Pulmonary artery endothelial cell (primary cell): ENCODE results near the gene ENKUR. TPM values are rescaled to one million over a fixed set of nuclear protein-coding genes. Genes with fewer than 3 reads are reported as not detected.
"Not testable (repeated sequence)": the region's sequence is repeated elsewhere in the genome, so short reads cannot be mapped to it uniquely, and the experiment has no call there.

Source experiments
- DNase-seq: peaks from one replicate; pipeline ENCODE4 v3.0.0-alpha.2; 2011; ENCODE audit warnings: low read depth, low spot score
- total RNA-seq: library from RNA; depleted of rRNA; stranded (reverse); fragments of >200 nt; gene quantifications from 2 replicates; pipeline ENCODE4 v1.2.3, GENCODE V29; 2014

Gene ENKUR
- total RNA-seq, 1 donor from 2014 or later: 0.13 TPM

DNA sequence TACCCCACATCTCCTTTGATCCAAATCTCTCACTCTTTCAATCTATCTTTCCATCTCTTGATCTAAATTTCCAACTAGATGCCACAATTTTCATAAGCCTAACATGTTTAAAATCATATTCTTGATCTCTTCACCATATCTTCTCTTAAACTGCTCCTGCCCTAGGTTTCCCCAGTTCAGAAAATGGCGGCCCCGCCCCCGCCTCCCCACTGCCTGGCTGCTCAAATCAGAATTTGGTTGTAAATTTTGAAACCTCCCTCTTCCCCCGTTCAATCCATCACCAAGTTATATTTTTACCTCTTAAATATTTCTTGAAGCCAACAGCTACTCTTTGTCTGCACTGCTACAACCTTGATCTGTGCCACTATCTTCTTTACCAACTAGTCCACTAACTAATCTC is 36.3 kb downstream of the ENKUR start:
- no peak for DNase-seq

DNA sequence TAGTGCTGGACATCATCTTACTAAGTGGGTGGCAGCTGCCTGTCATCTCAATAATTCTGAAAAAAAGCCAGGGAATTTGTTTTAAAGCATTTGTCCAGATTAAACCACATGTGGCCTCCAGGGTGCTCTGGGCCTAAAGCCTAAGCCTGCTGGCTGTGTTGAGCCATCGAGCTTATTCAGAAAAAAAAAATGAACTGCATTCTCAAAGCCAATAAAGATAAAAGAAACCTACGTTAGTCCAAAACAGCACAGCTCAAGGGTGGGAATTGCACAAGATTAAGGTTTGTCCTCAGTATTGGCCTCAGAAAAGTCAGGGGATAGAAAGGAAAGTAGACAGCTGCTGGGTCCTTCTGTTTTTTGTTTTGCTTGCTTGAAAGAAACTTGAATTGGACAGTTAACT is 41.0 kb downstream of the ENKUR start:
- no peak for DNase-seq

DNA sequence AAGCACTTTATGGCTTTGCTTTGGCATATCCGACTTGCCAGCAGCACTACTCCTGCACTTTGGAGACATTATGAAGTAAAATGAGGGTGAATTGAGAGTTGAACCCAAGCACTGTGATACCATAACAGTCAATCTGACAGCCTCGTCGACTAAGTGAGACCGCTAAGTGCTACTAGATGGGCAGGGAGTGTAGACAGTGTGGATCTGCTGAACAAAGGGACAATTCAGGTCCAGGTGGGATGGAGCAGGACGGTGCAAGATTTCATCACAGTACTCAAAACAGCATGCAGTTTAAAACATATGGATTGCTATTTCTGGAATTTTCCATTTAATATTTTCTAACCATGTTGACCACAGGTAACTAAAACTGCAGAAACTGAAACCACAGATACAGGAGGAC is 42.8 kb downstream of the ENKUR start:
- no peak for DNase-seq

DNA sequence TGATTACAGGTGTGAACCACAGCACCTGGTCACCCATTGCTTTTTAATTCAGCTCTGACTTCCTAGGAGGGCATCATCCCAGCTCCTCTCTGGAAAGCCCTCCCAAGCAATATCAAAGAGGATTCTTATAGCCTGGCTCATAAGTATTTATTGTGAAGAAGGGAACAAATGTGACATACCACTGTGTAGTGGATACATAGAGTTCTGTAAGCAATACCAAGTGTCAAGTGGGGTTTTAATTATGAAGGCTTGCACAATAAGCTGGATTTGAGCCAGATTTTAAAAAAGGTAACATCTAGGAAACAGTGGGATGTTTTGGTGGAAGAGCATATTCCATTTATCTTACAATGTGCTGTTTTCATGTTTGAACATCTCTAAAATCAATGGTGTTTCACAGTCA is 44.6 kb downstream of the ENKUR start:
- DNase-seq: no peak

DNA sequence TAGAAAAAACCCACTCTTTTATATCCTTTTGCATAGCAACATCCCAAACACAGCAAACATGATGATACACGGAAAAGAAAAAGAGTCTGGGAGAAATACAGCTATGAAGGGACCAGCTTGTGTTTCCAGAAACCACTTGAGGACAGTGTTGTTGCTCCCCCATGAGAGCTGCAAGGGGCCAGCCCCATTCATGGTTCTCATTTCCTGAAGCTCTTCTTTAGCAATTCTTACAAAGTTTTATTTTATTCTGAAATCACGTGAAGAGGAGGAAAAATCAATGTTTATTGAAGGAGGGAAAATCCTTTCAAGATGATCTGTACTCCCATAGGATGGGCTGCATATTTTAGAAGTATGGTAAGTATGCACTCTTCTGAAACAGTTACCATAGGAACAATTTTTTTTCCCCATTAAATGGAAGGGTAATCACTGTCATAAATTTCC is 46.1 kb downstream of the ENKUR start:
- no peak for DNase-seq

DNA sequence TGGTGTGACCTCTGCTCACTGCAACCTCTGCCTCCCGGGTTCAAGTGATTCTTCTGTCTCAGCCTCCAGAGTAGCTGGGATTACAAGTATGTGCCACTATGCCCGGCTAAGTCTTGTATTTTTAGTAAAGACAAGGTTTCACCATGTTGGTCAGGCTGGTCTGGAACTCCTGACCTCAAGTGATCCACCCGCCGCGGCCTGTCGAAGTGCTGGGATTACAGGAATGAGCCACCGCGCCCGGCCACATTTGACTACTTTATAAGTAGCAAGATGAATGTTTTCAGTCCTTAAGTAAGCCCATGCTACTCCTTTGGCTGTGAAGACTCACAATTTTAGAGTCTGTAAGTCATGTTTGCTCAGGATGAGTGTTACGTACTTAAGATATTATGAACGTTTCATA is 47.0 kb downstream of the ENKUR start:
- DNase-seq: not testable (repeated sequence)

DNA sequence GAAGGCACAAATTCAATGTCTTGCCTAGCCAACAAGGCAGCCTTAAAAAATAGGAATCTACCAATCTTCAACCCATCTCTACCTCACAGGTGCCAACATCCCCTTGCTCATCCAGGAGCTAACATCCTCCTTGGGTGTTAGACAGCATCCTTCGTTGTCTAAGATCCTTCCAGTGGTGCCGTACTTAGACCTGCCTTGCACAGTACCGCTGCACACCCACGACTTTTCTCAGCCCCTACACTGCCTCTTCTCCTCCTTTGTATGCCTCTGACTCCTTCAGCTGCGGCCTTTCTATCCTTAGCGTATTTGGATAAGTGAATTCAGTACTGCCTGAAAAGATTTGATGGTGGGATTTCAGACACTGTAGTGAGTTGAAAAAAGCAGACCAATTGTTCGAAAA is 47.6 kb downstream of the ENKUR start:
- DNase-seq: no peak

DNA sequence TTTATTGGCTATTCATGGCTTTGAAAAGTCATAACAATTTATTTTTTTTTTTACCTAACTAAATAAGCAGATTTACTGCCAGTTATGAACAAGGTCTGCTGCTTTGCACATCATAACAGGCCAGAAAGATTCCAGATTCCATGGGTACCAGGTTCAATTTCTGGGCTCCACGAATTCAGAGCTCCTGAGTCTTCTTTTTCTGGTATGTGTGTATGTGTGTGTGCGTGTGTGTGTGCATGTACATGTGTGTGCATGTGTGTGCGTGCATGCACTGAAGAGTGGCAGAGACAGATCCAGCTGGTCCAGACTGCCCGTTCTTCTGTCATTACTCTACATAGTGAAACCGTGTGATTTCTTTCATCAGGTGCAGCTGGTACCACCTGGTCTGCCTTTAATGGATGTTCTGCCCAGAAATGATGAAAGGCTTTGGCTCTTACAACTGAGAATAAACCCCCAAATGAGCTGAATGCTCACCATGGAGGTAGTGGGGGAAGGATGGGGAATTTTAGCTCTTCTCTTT is 48.9 kb downstream of the ENKUR start:
- no peak for DNase-seq

DNA sequence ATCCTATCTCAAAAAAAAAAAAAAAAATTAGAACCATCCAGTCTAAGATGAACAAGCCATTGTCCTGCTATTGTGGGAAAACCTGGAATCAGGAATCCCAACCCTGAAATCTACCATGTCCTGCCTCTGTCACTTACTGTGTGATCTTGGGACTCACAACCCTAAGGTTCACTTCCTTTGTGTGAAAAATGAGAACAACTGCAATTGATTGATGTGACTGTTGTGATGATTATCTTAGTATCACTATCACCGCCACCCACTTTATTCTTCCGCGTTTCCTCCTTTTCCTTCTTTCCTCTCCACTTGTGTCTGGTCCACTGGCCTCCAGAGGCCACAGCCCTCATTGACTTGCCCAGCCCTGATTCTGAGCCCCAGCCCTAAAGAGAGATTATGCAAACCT is 50.9 kb downstream of the ENKUR start:
- no peak for DNase-seq

DNA sequence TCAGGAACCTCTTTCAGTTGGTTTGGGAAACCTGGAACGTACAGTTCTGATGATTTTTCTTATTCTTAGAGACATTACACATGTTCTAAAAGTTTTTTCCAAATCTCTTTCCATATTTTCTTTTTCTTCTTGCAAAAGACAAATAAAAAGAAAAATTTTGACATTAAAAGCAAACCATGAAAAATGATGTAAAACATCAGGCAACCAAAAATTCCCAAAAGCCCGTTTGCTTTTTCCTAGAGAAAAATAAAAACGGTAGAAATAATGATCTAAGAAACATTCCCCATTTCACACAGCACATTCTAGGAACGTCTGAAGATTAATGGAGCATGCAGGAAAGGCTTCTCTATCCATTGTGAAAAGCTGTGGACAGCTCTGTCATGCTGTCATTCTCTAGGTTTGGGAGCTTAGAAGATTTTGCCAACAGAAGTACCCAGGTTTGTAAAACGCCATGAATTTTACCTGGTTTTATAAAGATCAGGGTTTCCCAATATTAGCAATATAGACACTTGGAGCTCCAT is 52.4 kb downstream of the ENKUR start:
- no peak for DNase-seq

DNA sequence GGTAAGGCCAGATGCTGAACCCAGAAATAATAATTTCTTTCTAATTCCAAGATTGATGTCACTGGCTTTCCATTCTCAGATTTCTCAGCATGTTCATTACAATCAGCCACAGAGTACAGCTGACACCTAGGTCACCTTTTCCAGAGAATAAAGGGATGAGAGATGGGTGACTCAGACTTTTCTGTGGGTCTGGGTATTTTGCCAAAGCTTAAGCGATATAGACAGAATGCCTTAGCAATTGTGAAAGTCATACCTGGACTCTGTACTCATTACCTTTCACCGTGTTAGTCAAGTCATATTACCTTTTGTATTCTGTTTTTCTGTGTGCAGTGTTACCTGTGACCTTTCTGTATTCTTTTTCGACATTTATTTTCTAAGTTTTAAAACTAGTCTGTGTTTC is 53.0 kb downstream of the ENKUR start:
- no peak for DNase-seq

DNA sequence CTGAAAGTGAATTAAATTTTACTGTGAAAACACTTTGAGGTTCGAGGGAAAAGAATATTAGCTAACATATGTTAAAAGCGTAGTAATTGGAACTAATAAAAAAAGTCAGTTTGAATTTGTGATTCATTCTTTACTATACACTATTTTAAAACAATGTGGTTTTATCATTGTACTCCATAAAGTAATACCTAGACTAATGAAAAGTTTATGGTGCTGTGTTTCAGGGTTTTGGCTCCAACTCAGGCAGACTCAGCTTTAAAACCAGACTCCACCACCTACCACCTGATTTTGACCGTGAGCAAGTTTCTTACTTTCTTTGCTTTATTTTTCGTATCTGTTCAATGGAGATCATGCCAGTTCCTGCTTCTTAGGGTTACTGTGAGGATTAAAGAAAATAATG is 54.4 kb downstream of the ENKUR start:
- no peak for DNase-seq

DNA sequence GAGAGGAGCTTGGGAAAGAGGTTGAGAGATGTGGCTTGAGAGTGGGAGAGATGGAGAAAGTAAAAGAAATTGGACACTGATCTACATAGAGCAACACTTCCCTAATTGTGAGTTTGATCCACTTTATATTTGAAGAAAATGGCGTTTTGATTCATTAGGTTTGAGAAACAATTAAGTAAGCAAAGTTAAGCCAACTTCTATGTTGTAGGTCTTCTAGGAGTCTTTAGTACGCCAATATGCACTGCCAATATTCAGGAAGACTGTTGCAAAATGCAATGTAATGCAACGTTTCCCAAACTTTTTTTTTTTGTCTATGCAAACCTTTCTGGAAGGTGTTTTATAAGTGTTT is 56.6 kb downstream of the ENKUR start:
- no peak for DNase-seq

DNA sequence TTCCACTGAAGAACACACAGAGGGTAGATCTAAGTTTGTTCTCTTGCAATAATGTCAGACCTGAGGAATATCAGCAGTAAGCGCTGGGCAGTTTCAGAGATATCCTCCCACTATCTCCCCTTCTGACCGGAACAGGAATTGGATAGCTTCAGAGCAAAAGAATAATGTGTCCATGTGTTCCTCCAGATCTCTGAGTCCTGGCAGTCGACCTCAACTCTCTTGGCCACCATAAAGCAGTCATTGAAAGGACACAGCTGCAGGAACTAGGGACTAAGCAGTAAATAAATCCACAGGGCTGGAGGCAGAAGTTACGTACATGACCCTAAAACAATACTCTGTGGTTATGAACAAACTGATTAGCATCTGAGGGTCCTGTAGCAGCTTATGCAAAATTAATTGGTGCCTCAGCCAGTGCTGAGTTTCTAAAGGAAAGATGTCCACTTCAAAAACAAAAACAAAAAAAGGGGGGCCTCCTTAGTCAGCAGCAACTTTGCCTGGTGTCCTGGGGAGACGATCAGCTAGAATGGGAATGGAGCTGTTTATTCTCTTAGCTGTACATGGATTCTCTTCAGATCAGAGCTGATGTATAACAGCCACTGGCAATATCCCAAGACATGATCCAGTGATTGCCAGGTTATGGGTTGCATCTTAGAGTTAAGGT is 57.1 kb downstream of the ENKUR start:
- DNase-seq: peak; percentile 20

DNA sequence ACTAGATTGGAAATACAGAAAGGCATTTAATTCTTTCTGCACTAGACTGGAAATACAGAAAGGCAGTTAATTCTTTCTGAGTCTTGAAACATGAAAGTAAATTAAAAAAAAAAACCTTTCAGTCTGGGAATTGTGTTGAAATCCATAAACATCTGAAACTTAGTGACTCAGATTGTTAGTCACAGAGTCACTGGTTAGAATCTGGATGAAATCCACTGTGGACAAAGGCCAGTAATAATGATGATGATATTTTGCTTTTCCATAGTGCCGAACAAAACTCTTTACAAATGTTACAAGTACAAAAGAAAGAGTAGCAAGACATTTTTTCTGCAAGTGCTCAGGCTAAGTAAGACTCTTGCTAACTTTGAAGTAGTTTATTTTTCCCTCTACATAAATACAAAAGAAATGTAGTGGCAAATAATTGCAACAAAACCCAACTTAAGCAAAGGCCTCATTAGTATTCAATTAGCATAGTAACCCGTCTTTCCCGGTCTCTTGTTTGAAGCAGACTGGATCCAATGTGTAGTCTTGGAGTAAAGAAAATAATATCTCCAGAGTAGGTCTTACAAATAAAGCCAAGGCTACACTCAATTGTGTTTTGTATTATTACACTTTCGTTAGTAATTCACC is 57.8 kb downstream of the ENKUR start:
- DNase-seq: peak; percentile 39

DNA sequence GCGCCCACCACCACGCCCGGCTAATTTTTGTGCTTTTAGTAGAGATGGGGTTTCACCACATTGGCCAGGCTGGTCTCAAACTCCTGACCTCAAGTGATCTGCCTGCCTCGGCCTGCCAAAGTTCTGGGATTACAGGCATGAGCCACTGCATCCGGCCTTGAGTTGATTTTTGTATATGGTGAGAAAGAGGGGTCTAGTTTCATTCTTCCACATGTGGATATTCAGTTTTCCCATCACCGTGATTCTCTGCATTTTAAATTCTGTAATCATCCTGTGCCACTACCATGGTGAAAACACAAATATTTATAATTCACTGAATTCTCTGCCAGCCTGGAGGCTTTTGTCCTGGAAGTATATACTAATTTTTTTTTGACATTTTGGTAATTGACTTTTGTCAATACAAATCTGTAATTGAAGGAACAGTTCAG is 58.3 kb downstream of the ENKUR start:
- not testable (repeated sequence) for DNase-seq

DNA sequence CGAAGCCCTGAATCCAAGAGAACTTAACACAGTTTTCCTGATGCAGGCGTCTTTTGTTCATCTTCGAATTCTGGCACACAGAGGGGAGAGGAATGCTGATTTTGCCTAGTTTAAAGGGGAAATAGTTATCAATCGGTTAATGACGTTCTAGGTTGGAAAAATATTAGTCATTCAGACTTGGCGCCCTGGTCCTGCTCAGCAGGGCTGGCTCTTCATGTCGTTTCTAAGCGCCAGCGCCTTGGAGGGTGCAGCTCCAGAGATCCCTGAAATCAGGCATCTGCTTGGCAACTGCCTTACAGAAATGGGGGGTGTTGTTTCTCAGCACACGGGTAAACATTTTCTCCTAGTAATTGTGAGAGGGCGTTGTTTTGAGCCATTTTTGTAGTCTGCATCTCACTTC is 62.3 kb downstream of the ENKUR start:
- DNase-seq: no peak

DNA sequence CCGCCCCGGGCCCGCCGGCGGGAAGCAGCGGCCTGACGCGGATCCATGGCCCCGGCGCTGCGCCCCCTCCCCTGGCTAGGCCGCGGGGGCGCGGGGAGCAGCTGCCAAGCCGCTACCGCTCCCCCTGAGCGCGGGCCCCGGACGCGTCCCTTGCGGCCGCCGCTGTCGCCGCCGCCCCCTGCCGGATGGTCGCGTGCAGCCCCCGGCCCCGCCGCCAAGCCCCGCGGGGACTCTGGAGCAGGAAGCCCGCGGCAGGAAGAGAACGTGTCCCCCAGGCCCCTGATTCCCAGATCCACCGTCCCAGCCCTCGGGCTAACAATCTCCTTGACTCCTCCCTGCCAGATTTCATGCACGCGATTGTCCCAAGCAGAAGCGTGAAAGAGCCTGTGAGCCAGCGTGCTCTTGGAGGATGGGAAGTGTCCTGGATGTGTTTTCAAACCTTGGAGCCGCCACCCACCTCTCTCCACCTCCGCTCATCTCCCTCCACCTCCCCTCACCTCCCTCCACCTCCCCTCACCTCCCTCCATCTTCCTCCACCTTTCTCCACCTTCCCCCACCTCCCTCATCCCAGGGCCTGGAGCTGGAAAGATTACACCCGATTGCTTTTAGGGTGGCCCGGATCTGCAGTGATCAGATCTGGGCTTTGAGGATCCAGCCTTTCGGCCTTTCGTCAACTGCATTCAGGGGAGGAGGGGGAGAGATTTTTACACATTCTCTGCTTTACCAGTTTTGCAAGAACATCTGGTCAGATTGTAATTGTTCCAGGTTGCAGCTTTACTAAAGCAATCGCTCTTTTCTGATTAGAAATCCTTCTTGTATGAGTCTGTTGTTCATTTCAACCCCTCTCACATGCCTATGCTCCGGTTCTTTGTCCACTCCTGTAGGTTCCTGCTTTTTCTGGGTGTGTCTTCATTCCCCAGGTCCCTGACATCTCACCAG is 63.0 kb downstream of the ENKUR start:
- no peak for DNase-seq

DNA sequence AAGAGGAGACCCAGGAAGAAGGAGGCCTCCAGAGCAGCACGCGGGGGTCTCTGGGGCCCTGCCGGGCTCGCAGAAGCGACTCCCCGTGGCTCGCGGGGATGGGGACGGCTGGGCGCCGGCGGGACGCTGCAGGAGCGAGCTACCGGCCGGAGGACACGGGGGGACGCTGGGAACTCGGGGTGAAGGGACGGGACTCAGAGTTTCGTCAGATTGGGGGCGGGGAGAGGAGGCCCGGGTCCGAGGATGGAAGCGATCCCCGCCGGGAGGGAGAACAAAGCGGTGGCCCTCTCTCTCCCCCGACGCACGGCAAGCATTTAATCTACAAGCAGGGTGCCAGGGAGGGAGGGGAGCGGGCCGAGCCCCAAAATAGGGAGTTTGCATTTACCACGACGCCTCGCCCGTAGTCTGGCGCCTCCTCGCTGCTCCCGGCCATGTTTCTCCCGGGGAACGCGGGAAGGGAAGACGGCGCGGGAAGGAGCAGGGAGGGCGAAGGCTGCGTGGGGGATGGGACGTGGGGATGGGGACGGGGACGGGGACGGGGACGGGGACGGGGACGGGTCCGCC is 63.7 kb downstream of the ENKUR start, which contains the start of gene PRTFDC1:
Gene PRTFDC1, minus strand, starts transcription at position 464 of the 564 bp plus-strand sequence. Its CDS starts 31 bp downstream, at position 433.
- DNase-seq: no peak

DNA sequence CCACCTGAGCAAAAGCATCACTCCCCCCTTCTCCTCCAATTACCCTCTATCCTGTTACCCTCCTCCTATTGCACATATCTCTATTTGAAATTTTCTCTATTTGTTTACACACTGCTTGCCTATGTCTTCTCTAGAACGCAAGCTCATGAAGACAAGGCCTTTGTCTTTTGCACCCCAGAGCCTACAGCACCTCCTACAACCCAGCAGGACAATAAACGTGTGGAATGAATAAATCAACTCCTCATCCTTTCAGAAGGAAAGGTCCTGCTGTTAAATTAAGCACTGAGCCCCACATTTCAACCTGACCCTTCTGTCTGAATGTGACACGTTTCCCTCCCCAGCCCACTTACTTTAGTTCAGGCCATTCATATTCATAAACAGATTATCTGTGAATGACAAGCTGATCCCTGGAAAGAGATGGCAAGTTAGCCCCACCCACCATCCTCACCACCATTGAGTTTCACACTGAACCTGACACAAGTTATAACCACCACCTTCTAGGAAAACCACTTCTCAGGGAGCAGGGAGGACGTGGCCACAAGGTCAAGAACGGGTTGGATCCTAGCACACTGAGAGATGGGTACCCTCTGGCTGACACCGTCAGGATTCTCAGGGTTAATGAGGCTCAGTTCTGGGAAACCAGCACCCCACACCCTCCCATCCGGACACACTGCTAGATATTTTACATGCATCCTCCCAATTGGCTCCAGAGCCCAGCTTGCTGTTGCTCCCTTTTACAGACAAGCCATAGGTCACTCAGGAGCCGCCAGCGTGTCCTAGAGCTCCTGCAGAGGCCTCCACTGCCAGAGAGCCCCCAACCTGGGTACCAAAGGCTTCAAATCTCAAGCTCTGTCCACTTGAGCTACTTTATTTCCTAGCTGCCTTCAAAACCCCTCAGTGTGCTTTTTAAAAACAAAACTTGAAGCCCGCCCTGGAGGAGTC is 64.5 kb downstream of the ENKUR start:
- DNase-seq: no peak
